Measurements from ENCODE around the gene GPR18. TPM values are rescaled to one million over a fixed set of nuclear protein-coding genes. Genes with fewer than 3 reads are reported as not detected.

The GPR18 gene
- polyA plus RNA-seq, 1 donor (not counting 4 experiments of a cell fraction or from before 2014, with no cell fraction given): not detected

GRCh38 chr13:99225078-99225477, 33.1 kb downstream of the GPR18 start:
- no peaks in the 10 kb centered on the region for H3K9me3 ChIP-seq (ENCODE audit: control insufficient read depth, low read depth, low read length)
- DNase-seq (ENCODE audit: low read depth, low spot score) (no peak), FAIRE-seq (no peak)
- no peaks in the 10 kb centered on the region for H3K27me3 ChIP-seq (ENCODE audit: control insufficient read depth, extremely low read depth, insufficient read depth, low read length)
- no peak overlapping the region for H3K27ac ChIP-seq (ENCODE audit: control insufficient read depth, insufficient read depth, low read length)
- H3K9me1 ChIP-seq (ENCODE audit: control insufficient read depth, extremely low read depth, insufficient read depth, low read length): peaks cover 3% of the 10 kb centered on the region
- H3K79me2 ChIP-seq (ENCODE audit: control insufficient read depth, insufficient read depth, low read length): peaks cover 77% of the 10 kb centered on the region
- no peak overlapping the region for H3K4me3 ChIP-seq (ENCODE audit: control insufficient read depth in 2 of 3, extremely low read depth in 1 of 3, insufficient read depth in 2 of 3, low read depth in 1 of 3, low read length in 3 of 3)
- peaks cover 3% of the 10 kb centered on the region for H4K20me1 ChIP-seq (ENCODE audit: control insufficient read depth, extremely low read depth, insufficient read depth, low read length)
- H3K4me2 ChIP-seq (ENCODE audit: control insufficient read depth, extremely low read depth, insufficient read depth, low read depth, low read length): no peak overlapping the region
- no peak for TF ChIP-seq CTCF (optimal IDR thresholded peaks at IDR 0.05 in 1 of 3, IDR thresholded peaks at IDR 0.05 in 1 of 3, conservative IDR thresholded peaks at IDR 0.05 in 1 of 3; ENCODE audit: extremely low read depth in 1 of 3, insufficient read depth in 2 of 3, low read length in 3 of 3)
- TF ChIP-seq EZH2 (IDR thresholded peaks at IDR 0.05; ENCODE audit: low read length): no peak
- no peak overlapping the region for H3K9ac ChIP-seq (ENCODE audit: control insufficient read depth, extremely low read depth, insufficient read depth, low read length)
- peaks cover 2% of the 10 kb centered on the region in 2 experiments for H3K36me3 ChIP-seq (ENCODE audit: control insufficient read depth in 2 of 2, extremely low read depth in 1 of 2, insufficient read depth in 2 of 2, low read length in 2 of 2)
- H3K4me1 ChIP-seq (ENCODE audit: control insufficient read depth, extremely low read depth, insufficient read depth, low read length): peaks cover 40% of the 10 kb centered on the region
- H2AFZ ChIP-seq (ENCODE audit: control insufficient read depth, low read length): no peak overlapping the region
- dilution Hi-C loops (cut with MboI; ENCODE audit: extremely low pct_ligation_motif_present, low sequenced_read_pairs): no loop called here

GRCh38 chr13:99224021-99224420, 34.2 kb downstream of the GPR18 start:
- Histone ChIP-seq H3K4me3 (ENCODE audit: control insufficient read depth in 2 of 3, extremely low read depth in 1 of 3, insufficient read depth in 2 of 3, low read depth in 1 of 3, low read length in 3 of 3) (no peak overlapping the region), H3K4me1 (ENCODE audit: control insufficient read depth, extremely low read depth, insufficient read depth, low read length) (peaks cover 40% of the 10 kb centered on the region), H3K27ac (ENCODE audit: control insufficient read depth, insufficient read depth, low read length) (no peak overlapping the region), H3K9me3 (ENCODE audit: control insufficient read depth, low read depth, low read length) (no peaks in the 10 kb centered on the region), H3K4me2 (ENCODE audit: control insufficient read depth, extremely low read depth, insufficient read depth, low read depth, low read length) (no peak overlapping the region), H3K79me2 (ENCODE audit: control insufficient read depth, insufficient read depth, low read length) (peaks cover 77% of the 10 kb centered on the region), H4K20me1 (ENCODE audit: control insufficient read depth, extremely low read depth, insufficient read depth, low read length) (peaks cover 2% of the 10 kb centered on the region), H3K9ac (ENCODE audit: control insufficient read depth, extremely low read depth, insufficient read depth, low read length) (no peak overlapping the region), H3K9me1 (ENCODE audit: control insufficient read depth, extremely low read depth, insufficient read depth, low read length) (no peaks in the 10 kb centered on the region), H3K36me3 (ENCODE audit: control insufficient read depth in 2 of 2, extremely low read depth in 1 of 2, insufficient read depth in 2 of 2, low read length in 2 of 2) (peaks cover 2% of the 10 kb centered on the region in 2 experiments), H3K27me3 (ENCODE audit: control insufficient read depth, extremely low read depth, insufficient read depth, low read length) (no peaks in the 10 kb centered on the region), H2AFZ (ENCODE audit: control insufficient read depth, low read length) (no peak overlapping the region)
- DNase-seq (ENCODE audit: low read depth, low spot score) (no peak), FAIRE-seq (no peak)
- dilution Hi-C loops (cut with MboI; ENCODE audit: extremely low pct_ligation_motif_present, low sequenced_read_pairs): no loop called here
- TF ChIP-seq EZH2 (IDR thresholded peaks at IDR 0.05; ENCODE audit: low read length) (no peak), CTCF (optimal IDR thresholded peaks at IDR 0.05 in 1 of 3, IDR thresholded peaks at IDR 0.05 in 1 of 3, conservative IDR thresholded peaks at IDR 0.05 in 1 of 3; ENCODE audit: extremely low read depth in 1 of 3, insufficient read depth in 2 of 3, low read length in 3 of 3) (no peak)

Data from keratinocyte (primary cell).